Activated CD4-positive, alpha-beta memory T cell treated with anti-CD3 and anti-CD28 coated beads for 36 hours (primary cell): ENCODE data around the gene HERC2. TPM values are rescaled to one million over a fixed set of nuclear protein-coding genes. Genes with fewer than 3 reads are reported as not detected.

Experiments
- total RNA-seq, 2 experiments: library from RNA; stranded (reverse); gene quantifications; one replicate each; pipeline ENCODE4 v1.2.3, GENCODE V29; 2021

The HERC2 gene
- total RNA-seq, 2 experiments from 2014 or later = 30.4 to 33.7 TPM

Other genes starting within 250 kb of the HERC2 start
- gene OCA2, start 222.9 kb downstream of the HERC2 start, total RNA-seq = not detected
- gene GOLGA6L24, start 35.9 kb upstream of the HERC2 start, total RNA-seq = not detected
- not detected for gene GOLGA8F, start 56.5 kb upstream of the HERC2 start, total RNA-seq
- not detected for gene GOLGA8G, start 210.8 kb upstream of the HERC2 start, total RNA-seq
- not detected for gene GOLGA6L25, start 231.4 kb upstream of the HERC2 start, total RNA-seq